ENCODE data around the gene KDM6A.
"Not testable (repeated sequence)": the region's sequence is repeated elsewhere in the genome, so short reads cannot be mapped to it uniquely, and the experiment has no call there.

KDM6A gene

DNA sequence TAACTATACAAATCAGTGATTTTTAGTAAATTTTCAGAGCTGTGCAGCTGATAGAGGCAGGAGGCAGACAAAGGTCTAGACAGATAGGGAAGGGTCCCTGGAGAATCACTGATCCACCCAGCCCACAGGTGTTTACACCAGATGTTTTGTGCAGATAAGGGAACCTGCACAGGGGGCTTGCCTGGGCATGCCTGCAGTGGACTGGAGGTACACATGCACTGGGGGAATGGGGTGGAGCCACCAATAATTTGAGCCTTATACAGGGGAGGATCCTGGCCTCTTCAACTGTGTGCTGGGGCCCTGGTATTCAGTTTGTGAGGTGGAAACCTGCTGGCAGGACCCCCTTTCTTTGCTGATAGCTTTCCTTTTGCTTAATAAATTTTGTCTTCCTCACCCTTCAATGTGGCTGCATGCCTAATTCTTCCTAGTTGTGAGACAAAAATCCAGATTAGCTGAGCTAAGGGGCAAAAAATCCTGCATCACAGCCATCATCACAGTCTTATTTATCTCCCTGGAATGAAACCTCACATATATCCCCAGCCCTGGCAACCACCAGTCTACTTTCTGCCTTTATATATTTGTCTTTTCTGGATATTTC is 102.8 kb downstream of the KDM6A start:
- no peaks in the 10 kb centered on the region for H3K27me3 ChIP-seq (ENCODE audit: control insufficient read depth, insufficient read depth, low read length)

DNA sequence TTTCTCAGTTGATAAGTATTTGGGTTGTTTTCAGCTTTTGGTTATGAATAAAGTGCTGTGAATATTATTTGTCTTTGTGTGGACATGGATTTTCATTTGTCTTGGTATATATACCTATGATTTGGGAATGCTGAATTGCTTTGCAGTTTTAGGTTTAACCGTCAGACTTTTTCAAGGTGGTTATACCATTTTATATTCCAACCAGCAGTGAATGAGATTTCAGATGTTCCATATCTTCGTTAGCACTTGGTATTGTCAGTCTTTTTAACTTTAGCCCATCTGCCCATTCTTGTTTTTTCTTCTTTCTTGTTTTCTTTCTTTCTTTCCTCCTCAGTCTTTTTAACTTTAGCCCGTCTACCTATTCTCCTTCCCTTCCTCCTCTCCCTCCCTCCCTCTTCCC is 106.0 kb downstream of the KDM6A start:
- H3K27ac ChIP-seq (ENCODE audit: low read length), result no peak overlapping the region

More for the DNA sequence above, 102.8 kb downstream of the KDM6A start:
- Histone ChIP-seq H3K4me1 (ENCODE audit: control insufficient read depth, insufficient read depth, low read length) (no peaks in the 10 kb centered on the region), H3K27ac (ENCODE audit: low read length) (no peak overlapping the region), H3K4me3 (ENCODE audit: low read length) (no peak overlapping the region), H3K9me3 (ENCODE audit: control insufficient read depth, insufficient read depth, low read length) (no peaks in the 10 kb centered on the region), H3K36me3 (ENCODE audit: control insufficient read depth, insufficient read depth, low read length) (no peaks in the 10 kb centered on the region)
- no peak for DNase-seq (ENCODE audit: low read depth, low spot score)

DNA sequence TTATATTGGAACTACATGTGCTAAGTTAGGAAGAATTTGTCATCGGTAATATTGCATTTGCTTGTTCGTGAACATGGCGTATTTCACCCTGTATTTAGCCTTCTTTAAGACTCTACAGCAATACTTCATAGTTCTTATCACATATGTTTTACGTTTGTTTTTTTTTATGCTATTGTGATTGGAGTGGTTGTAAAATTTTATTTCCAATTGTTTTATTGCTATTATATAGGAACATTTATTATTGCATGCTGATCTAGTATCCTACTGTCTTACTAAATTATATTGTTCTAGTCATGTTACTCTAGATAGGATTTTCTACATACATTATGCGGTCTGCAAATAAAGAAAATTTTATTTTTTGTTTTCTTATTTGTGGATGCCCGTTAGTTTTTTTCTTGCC is 107.4 kb downstream of the KDM6A start:
- Histone ChIP-seq H3K36me3 (ENCODE audit: control insufficient read depth, insufficient read depth, low read length) (no peaks in the 10 kb centered on the region), H3K4me1 (ENCODE audit: control insufficient read depth, insufficient read depth, low read length) (no peaks in the 10 kb centered on the region), H3K27ac (ENCODE audit: low read length) (no peak overlapping the region), H3K9me3 (ENCODE audit: control insufficient read depth, insufficient read depth, low read length) (no peaks in the 10 kb centered on the region), H3K4me3 (ENCODE audit: low read length) (no peak overlapping the region), H3K27me3 (ENCODE audit: control insufficient read depth, insufficient read depth, low read length) (no peaks in the 10 kb centered on the region)
- DNase-seq (ENCODE audit: low read depth, low spot score), result no peak
- WGBS (ENCODE audit: insufficient coverage, insufficient read length), result no CpG with 5 or more reads among the region's 6 CpGs

More for the DNA sequence above, 106.0 kb downstream of the KDM6A start:
- Histone ChIP-seq H3K4me1 (ENCODE audit: control insufficient read depth, insufficient read depth, low read length) (no peaks in the 10 kb centered on the region), H3K27me3 (ENCODE audit: control insufficient read depth, insufficient read depth, low read length) (no peaks in the 10 kb centered on the region), H3K9me3 (ENCODE audit: control insufficient read depth, insufficient read depth, low read length) (no peaks in the 10 kb centered on the region), H3K4me3 (ENCODE audit: low read length) (no peak overlapping the region), H3K36me3 (ENCODE audit: control insufficient read depth, insufficient read depth, low read length) (no peaks in the 10 kb centered on the region)
- DNase-seq (ENCODE audit: low read depth, low spot score), result no peak
- WGBS (ENCODE audit: insufficient coverage, insufficient read length), result no CpG with 5 or more reads among the region's 3 CpGs

- Histone ChIP-seq H3K27ac (ENCODE audit: low read length) (no peak overlapping the region), H3K27me3 (ENCODE audit: control insufficient read depth, insufficient read depth, low read length) (no peaks in the 10 kb centered on the region), H3K36me3 (ENCODE audit: control insufficient read depth, insufficient read depth, low read length) (no peaks in the 10 kb centered on the region), H3K9me3 (ENCODE audit: control insufficient read depth, insufficient read depth, low read length) (no peaks in the 10 kb centered on the region), H3K4me1 (ENCODE audit: control insufficient read depth, insufficient read depth, low read length) (no peaks in the 10 kb centered on the region), H3K4me3 (ENCODE audit: low read length) (no peak overlapping the region)
- DNase-seq (ENCODE audit: low read depth, low spot score), result no peak
- no CpG with 5 or more reads among the region's 2 CpGs for WGBS (ENCODE audit: insufficient coverage, insufficient read length)
Measured at GRCh38 chrX:44980883-44981282, 107.9 kb downstream of the KDM6A start.

DNA sequence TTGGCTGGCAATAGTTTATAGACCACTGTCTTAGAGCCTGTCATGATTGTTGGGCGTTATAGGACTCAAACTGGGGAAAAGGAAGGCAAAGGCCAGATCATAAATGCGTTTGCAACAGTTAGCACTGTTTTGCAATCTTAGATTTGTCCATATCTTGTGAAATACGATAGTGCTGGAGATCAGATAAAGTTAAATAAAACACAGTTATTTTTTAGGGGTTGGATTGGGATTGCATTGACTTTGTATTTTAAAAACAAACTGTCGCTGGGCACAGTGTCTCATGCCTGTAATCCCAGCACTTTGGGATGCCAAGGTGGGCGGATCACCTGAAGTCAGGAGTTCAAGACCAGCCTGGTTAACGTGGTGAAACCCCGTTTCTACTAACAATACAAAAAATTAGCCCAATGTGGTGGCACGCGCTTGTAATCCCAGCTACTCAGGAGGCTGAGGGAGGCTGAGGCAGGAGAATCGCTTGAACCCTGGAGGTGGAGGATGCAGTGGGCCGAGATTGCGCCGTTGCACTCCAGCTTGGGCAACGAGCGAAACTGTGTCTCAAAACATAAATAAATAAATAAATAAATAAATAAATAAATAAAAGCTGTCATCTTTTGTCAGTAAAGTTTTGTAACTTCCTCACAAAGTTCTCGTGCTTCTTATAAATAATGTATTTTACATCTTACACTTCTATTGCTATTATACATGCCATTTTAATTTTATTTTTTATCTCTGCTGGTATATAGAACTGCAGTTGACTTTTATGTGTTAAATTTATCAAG is 117.2 kb downstream of the KDM6A start:
- Histone ChIP-seq H3K9me3 (ENCODE audit: control insufficient read depth, insufficient read depth, low read length) (no peaks in the 10 kb centered on the region), H3K27ac (ENCODE audit: low read length) (no peak overlapping the region), H3K36me3 (ENCODE audit: control insufficient read depth, insufficient read depth, low read length) (no peaks in the 10 kb centered on the region), H3K4me3 (ENCODE audit: low read length) (no peak overlapping the region), H3K27me3 (ENCODE audit: control insufficient read depth, insufficient read depth, low read length) (no peaks in the 10 kb centered on the region), H3K4me1 (ENCODE audit: control insufficient read depth, insufficient read depth, low read length) (no peaks in the 10 kb centered on the region)
- WGBS (ENCODE audit: insufficient coverage, insufficient read length), result no CpG with 5 or more reads among the region's 16 CpGs
- no peak for DNase-seq (ENCODE audit: low read depth, low spot score)

DNA sequence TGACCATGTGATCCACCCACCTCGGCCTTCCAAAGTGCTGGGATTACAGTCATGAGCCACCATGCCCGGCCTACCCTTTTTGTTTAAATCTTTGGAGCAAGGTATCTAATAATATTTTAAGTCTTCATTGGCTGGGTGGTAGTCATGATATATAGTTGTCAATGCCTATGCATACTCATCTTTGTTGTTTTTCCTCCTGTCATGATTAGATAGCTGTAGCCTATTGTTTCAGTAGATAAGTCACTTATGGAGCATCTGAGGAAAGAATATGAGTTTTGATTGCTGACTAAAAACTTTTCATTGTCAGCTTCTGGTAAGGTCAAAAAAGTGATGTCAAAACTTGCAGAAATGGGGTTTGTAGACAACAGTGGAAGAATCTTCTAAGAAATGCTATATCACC is 119.8 kb downstream of the KDM6A start:
- Histone ChIP-seq H3K27me3 (ENCODE audit: control insufficient read depth, insufficient read depth, low read length) (no peaks in the 10 kb centered on the region), H3K9me3 (ENCODE audit: control insufficient read depth, insufficient read depth, low read length) (no peaks in the 10 kb centered on the region), H3K27ac (ENCODE audit: low read length) (no peak overlapping the region), H3K36me3 (ENCODE audit: control insufficient read depth, insufficient read depth, low read length) (no peaks in the 10 kb centered on the region), H3K4me1 (ENCODE audit: control insufficient read depth, insufficient read depth, low read length) (no peaks in the 10 kb centered on the region), H3K4me3 (ENCODE audit: low read length) (no peak overlapping the region)
- no peak for DNase-seq (ENCODE audit: low read depth, low spot score)
- WGBS (ENCODE audit: insufficient coverage, insufficient read length), result no CpG with 5 or more reads among the region's 2 CpGs

DNA sequence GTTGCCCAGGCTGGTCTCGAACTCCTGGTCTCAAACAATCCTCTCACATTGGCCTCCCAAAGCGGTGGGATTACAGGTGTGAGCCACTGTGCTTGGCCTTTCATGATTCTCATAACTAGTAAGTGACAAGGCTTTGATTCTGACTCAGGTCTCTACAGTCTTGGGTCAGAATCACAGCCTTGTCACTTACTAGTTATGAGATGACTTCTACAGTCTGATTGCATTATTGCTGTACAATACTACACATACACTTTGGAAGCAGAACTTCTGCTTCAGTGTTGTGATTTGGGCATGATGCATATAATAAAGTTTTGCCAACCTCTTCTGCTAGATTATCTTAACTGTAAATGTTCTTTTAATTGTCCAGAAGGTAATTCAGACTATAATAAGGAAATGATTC is 123.3 kb downstream of the KDM6A start:
- Histone ChIP-seq H3K4me3 (ENCODE audit: low read length) (no peak overlapping the region), H3K36me3 (ENCODE audit: control insufficient read depth, insufficient read depth, low read length) (no peaks in the 10 kb centered on the region), H3K27me3 (ENCODE audit: control insufficient read depth, insufficient read depth, low read length) (no peaks in the 10 kb centered on the region), H3K27ac (ENCODE audit: low read length) (no peak overlapping the region), H3K4me1 (ENCODE audit: control insufficient read depth, insufficient read depth, low read length) (no peaks in the 10 kb centered on the region), H3K9me3 (ENCODE audit: control insufficient read depth, insufficient read depth, low read length) (no peaks in the 10 kb centered on the region)
- DNase-seq (ENCODE audit: low read depth, low spot score), result no peak
- no CpG with 5 or more reads among the region's 2 CpGs for WGBS (ENCODE audit: insufficient coverage, insufficient read length)

- no peak for DNase-seq (ENCODE audit: low read depth, low spot score)
- H3K36me3 ChIP-seq (ENCODE audit: control insufficient read depth, insufficient read depth, low read length), result no peaks in the 10 kb centered on the region
- no peaks in the 10 kb centered on the region for H3K9me3 ChIP-seq (ENCODE audit: control insufficient read depth, insufficient read depth, low read length)
- H3K4me1 ChIP-seq (ENCODE audit: control insufficient read depth, insufficient read depth, low read length), result no peaks in the 10 kb centered on the region
- no peak overlapping the region for H3K27ac ChIP-seq (ENCODE audit: low read length)
- H3K4me3 ChIP-seq (ENCODE audit: low read length), result no peak overlapping the region
- no peaks in the 10 kb centered on the region for H3K27me3 ChIP-seq (ENCODE audit: control insufficient read depth, insufficient read depth, low read length)
- WGBS (ENCODE audit: insufficient coverage, insufficient read length), result no CpG with 5 or more reads among the region's 10 CpGs
Measured at GRCh38 chrX:44997282-44997812, 124.4 kb downstream of the KDM6A start.

GRCh38 chrX:44997888-44998287 is 124.9 kb downstream of the KDM6A start:
- Histone ChIP-seq H3K4me1 (ENCODE audit: control insufficient read depth, insufficient read depth, low read length) (no peaks in the 10 kb centered on the region), H3K36me3 (ENCODE audit: control insufficient read depth, insufficient read depth, low read length) (no peaks in the 10 kb centered on the region), H3K4me3 (ENCODE audit: low read length) (no peak overlapping the region), H3K27me3 (ENCODE audit: control insufficient read depth, insufficient read depth, low read length) (no peaks in the 10 kb centered on the region), H3K9me3 (ENCODE audit: control insufficient read depth, insufficient read depth, low read length) (no peaks in the 10 kb centered on the region), H3K27ac (ENCODE audit: low read length) (no peak overlapping the region)
- no peak for DNase-seq (ENCODE audit: low read depth, low spot score)
- WGBS (ENCODE audit: insufficient coverage, insufficient read length), result no CpG with 5 or more reads among the region's 1 CpG

DNA sequence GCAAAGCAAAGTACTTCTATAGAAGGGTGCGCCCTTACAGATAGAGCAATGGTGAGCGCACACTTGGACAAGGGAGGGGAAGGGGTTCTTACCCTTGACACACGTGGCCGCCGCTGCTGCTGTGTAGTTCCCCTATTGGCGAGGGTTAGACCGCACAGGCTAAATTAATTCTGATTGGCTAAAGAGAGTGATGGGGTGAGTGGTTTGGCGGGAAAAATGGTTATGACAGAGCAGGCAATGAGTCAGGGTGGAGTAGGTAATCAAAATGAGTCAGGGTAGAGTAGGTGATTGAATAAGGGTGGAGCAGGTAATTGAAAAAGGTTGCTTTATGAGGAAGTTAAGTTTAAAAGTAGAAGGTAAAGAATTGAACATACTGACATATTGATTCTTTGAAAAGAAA is 126.2 kb downstream of the KDM6A start:
- H3K4me1 ChIP-seq (ENCODE audit: control insufficient read depth, insufficient read depth, low read length); H3K9me3 ChIP-seq (ENCODE audit: control insufficient read depth, insufficient read depth, low read length); H3K27ac ChIP-seq (ENCODE audit: low read length); DNase-seq (ENCODE audit: low read depth, low spot score); H3K36me3 ChIP-seq (ENCODE audit: control insufficient read depth, insufficient read depth, low read length); H3K27me3 ChIP-seq (ENCODE audit: control insufficient read depth, insufficient read depth, low read length); H3K4me3 ChIP-seq (ENCODE audit: low read length): not testable (repeated sequence)
- WGBS (ENCODE audit: insufficient coverage, insufficient read length), result no CpG with 5 or more reads among the region's 8 CpGs

DNA sequence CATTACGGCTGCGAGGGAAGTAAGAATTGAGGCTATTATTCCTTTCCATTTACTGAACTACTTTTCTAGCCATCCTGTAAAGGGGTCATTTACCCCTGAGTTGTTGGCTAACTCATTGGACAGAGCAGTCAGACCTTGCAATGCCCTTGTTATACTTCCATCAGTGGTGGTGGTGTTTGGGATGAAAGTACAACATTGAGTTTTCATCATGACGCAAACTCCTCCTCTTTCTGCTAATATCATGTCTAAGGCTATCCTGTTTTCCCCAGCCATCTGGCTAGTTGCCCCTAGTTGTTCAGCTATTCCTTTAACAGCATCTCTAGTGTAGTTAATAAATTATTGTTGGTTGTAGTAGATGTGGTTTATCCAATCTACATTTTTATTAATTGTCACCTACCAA is 126.9 kb downstream of the KDM6A start:
- not testable (repeated sequence) for DNase-seq (ENCODE audit: low read depth, low spot score); H3K27me3 ChIP-seq (ENCODE audit: control insufficient read depth, insufficient read depth, low read length); H3K27ac ChIP-seq (ENCODE audit: low read length); H3K4me3 ChIP-seq (ENCODE audit: low read length); H3K36me3 ChIP-seq (ENCODE audit: control insufficient read depth, insufficient read depth, low read length); H3K9me3 ChIP-seq (ENCODE audit: control insufficient read depth, insufficient read depth, low read length); H3K4me1 ChIP-seq (ENCODE audit: control insufficient read depth, insufficient read depth, low read length)
- WGBS (ENCODE audit: insufficient coverage, insufficient read length), result no CpG with 5 or more reads among the region's 3 CpGs

Data from iPS DF 6.9 (cell line).